Stimulated activated CD8-positive, alpha-beta memory T cell treated with anti-CD3 and anti-CD28 coated beads, Interleukin-7, amount 100 ng/mL, for 24 hours (primary cell): ENCODE measurements around the gene MKNK1.

Source experiments
- DNase-seq: peaks from one replicate; pipeline ENCODE4 v3.0.0-alpha.2; 2020; ENCODE audit warnings: low read depth

The MKNK1 gene

DNA sequence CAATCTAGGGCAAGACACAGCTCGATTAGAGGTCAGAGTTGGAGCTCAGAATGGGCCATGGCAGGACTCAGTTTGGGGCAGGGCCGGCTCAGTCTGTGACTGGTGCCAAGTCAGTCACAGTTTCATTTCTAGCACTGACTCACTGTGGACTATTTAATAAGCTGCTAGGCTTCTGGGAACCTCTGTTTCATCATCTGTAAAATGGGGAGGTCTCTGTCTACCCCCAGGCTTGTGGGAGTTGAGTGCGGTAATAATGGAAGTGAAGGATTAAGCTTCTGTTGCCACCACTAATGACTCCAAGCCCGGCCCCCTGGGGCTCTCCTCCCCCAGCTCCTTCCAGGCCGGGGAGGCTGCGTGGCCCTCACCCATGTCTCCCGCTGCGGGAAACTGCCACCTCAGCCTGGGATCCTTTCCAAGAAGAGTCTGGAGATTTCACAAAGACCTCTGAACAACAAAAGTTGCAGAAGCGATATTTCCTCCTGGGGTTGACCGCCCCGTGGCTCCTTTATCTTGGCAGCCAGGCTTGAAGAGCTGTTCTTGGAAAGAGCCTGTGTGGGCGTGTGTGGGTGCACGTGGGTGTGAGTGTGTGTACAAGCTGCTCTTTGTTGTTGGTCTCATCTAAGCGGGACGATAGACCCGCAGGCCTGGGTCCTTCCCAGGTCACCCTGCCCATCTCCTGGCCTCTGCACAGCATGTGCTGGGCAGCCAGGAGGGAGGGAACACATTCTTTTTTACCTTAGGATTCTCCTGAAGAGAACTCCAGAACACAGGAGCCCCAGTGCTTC is 81.7 kb downstream of the MKNK1 start:
- DNase-seq = no peak

DNA sequence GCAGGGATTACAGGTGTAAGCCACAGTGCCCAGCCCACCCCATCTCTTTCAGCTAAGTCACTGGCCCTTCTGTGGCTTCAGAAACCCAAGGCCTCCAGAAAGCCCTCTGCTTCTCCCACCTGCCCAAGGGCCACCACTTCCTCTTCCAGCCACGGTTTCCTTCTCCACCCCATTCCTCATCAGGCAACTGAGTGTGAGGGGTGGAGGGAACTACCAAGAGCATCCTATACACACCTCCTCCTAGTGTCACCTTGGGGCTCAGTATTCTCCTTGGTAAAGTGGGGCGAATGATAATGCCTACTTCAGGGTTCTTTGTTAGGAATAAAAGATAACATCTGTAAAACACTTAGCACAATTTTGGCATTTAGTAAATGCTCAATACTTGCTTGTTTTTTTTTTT is 82.7 kb downstream of the MKNK1 start:
- no peak for DNase-seq

DNA sequence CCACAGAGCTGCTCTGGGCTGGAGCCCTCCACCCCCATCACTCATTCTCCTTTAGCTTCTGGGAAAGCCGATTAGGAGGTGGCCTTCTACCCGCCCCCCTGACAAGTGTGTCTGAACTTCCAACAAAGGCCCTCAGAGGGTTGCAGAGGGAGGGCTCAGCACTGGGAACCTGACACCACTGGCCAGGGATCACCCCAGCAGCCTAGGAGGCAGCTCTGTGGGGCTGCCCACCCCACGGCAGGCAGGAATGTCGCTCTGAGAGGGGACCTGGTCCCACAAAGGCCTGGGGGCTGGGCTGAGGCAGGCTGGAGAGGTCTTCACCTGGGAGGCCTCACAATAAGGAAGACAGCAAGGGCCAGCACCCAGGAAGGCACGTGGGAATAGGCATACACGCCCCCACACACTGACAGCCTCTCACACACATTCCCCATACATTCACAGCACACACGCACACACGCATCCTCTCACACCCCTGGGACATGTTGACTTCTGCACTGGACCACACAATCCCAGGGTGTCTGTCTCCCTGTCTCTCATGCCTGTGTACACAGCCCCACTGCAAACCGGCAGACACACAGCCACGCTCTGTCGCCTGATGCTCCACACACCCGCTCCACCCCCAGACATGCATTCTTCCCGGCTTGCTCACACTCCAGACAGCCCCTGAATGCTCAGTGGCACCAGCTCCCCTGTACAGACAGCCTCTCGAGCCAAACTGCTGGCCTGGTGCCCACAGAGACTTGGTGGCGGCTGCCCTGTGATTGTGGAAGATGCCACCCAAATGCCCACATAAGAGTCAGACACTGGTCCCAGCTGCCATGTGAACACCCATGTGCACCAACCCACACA is 83.8 kb downstream of the MKNK1 start:
- DNase-seq = no peak

DNA sequence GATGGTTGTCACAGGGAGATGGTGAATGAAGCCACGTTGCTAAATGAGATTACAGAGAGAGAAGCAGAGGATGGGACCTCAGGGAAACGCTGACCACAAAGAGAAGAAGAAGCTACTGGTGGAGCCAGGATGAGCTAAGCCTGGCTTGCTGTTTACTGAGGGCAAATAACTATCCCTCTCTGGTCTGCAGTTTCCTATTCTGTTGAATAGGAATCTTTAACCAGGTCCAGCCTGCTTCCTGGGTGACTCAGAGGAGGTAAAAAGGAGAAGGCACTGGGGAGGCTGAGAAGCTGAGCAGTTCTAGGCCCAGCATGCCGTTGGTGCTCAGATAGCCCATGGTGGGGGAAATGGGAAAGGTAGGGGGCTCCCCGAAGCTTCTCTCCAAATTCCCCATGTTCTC is 84.9 kb downstream of the MKNK1 start:
- no peak for DNase-seq

DNA sequence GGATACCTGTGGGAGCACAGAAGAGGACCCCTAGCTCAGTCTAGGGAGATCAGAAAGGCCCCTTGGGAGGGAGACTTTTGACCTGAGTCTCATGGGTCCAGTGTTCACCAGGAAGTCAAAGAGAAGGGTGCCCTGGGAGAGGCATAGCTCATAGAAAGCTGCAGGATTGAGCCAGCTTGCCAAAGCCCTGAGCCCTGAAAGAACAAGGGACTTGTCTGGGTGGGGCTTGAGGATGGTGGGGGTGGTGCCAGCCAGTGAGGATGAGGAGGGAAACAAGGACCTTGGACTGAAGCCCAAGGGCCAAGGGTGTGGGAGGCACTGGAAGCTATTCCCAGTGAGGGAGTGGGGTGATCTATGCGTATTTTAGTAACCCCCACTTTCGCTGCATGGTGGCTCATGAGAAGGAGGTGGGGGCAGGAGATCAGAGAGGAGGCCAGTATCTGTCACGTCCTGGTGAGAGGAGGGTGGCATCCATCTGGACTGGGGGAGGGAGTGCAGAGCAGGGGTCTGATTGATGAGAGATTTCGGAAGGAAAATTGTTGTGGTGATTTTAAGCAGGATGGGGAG is 86.1 kb downstream of the MKNK1 start:
- no peak for DNase-seq

DNA sequence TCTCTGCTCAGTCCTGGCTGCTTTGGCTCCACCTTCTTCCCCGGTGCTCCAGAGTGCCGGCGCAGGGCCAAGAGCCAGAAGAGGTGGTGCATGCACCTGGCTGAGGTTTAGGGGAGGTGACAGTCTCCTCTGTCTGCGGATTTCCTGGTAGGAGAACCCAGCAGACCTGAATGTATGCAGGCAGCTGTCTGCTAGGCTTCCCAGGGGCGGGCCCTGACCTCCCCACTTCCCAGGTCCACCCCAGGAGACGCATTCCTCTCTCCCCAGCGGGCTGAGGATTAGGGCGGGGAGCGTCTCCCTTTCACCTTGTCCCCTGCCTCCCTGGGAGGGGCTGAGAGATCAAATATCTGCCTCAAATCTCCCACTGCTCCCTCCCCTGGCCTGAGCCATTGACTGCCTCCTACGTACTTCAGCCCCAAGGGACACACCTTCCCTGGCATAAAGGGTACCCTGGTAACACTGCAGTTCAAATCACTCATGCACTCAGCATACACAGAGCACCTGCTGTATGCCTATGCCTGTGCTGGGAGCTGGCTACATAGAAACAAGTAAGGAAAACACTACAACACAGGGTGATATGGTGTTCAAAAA is 87.0 kb downstream of the MKNK1 start:
- no peak for DNase-seq

DNA sequence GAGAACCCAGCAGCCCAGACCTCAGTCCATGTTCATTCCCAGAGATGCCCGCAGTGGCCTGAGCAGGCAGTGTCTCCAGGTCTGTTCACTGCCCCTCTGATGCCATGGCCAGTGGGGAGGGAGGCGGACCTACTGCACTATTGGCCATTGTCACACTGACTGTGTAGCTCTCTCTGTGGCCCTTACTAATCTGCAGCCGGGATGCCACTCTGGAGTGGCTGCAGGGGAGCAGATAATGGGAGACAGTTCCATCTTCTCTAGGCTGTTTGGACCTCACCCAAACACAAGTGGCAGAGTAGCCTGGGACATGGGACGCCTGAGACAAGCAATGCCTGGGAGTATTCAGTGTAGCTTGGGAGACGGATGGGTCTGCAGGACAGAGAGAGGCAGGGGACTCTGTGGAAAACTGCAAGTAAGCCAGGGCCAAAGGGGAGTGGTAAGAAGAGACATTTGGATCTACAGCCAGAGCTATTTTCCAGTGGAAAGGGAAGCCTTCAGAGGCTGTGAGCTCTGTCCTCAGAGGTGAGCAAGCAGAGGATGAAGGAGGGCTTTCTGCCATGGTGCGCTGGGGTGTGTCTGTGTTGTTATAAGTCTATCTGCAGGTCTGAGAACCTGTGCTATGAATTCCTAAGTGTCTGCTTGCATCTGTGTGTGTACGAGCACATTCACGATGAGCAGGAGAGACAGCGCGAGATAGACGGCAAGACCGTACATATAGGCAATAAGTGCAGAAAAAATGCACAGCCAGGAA is 87.7 kb downstream of the MKNK1 start:
- DNase-seq = no peak

DNA sequence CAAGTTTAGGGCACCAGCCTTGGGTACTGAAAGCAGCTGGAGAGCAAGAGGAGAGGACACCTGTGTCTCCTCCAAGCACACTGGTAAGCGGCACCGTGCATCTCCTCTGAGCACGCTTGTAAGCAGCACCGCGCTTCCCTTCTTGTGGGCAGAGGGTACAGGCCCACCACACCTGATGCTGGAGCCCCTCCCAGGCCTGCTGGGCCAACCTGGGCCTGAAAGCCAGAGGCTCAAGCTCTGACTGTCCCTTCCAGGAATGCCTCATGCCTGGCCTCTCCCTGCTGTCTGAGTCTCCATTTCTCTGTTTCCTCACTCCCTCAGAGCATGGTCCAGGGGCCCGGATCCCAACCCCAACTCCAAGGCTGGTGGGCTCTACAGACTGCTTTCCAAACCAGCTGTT is 88.5 kb downstream of the MKNK1 start:
- no peak for DNase-seq

DNA sequence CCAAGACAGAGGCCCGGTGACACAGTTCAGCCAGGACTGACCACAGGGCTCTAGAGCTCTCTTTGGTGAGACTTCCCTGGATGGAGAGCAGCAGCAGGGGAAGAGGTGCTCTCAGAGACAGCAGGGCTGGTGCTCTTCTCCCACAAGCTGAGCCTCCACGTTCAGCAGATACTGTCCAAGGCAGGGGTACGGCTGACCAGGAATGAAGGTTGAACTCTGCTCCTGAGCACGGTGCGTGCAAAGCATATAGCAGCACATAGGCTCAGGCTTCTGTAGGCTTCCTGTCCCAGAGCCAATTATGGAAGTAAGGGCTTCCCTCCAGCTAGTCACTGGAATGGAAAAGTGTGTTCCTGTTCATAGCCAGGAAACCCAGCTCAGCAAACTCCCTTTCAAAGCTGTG is 90.5 kb downstream of the MKNK1 start:
- no peak for DNase-seq

DNA sequence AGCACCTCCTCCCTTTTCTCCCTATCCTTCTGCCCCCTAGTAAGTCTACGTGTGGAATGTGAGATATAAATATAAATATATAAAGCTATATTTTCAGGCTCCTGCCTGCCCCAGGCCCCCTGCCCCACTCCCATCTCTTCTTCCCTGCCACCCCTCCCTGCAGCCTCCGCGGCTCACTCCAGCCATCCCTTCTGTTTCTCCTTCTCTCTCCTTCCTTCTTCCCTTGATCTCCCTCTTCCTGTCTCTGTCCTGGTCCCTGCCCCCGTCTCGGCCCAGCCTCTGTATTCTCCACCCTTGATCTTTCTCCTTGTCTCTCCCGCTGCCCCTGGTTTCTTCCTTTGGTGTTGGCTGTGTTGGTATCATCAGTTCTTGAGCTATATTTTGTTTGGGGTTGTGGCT is 91.3 kb downstream of the MKNK1 start:
- no peak for DNase-seq

DNA sequence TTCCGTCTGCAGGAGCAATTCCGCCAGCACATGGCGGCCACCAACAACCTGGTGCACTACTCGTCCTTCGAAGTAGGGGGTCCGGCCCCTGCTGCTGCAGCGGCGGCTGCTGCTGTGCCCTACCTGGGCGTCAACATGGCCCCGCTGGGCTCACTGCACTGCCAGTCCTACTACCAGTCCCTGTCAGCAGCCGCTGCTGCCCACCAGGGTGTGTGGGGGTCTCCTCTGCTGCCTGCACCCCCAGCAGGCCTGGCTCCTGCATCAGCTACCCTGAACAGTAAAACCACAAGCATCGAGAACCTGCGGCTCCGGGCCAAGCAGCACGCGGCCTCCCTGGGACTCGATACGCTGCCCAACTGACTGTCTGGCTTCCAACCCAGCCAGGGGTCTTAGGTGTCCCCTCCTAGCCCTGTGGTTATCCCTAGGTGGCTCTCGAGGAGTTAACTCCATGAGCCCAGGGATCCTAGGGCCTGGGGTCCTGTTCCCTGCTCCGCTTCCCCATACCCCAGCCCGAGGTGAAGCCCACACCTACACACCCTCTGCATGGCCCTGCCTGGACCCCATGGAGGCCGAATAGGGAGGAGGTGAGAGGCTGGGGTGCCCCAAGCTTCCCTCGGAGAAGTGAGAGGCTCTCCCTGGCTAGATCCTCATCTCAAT is 91.8 kb downstream of the MKNK1 start:
- DNase-seq = no peak

DNA sequence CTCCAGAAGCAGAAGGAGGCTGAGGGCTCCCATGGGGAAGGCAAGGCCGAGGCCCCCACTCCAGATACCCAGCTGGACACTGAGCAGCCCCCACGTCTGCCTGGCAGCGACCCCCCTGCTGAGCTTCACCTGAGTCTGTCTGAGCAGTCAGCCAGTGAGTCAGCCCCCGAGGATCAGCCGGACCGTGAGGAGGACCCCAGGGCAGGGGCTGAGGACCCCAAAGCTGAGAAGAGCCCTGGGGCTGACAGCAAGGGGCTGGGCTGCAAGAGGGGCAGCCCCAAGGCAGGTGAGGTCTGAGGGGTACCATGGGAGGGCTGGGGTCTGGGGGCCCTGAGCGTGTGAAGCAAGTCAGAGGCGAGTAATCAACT is 93.1 kb downstream of the MKNK1 start:
- no peak for DNase-seq

DNA sequence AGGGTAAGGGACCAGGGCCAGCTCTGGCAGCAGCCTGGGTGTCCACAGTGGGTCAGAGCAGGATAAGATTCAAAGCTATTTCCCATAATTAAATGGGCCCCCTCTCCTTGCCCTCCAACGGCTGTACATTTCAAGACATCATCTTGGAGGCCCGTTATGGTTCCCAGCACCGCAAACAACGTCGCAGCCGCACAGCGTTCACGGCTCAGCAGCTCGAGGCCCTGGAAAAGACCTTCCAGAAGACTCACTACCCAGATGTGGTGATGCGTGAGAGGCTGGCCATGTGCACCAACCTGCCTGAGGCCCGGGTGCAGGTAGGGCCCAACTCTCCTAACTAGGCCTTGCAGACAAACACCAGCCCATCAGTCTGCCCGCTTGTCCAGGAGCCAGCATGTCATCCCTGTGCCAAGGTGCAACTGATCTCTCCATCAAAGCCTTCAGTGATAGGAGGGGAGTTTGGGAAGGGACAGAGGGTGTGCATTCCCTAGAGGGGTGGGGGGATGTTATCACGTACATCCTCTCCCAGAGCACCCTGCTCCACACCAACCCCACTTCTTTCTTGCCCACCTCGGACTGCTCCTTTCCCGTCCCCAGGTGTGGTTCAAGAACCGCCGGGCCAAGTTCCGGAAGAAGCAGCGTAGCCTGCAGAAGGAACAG is 93.6 kb downstream of the MKNK1 start:
- DNase-seq = no peak

DNA sequence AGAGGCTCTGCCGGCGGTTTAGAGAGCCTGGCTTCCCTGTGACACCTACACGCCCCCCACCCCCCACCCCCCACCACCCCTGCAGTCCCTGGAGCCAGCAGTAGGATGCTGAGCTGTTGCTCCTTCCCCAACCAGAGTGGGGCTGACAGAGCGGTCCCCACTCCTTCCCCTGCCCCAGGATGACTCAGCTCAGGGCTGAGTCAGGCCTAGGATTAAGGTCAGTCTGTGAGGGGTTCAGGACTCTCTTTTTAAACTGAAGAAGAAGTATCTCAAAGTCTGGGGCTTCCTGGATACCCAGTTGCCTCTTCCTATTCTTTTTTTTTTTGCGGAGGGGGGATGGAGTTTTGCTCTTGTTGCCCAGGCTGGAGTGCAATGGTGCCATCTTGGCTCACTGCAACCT is 95.3 kb downstream of the MKNK1 start:
- no peak for DNase-seq
